PC-9 (cell line): Measurements from ENCODE around the gene RIMBP2. TPM values are rescaled to one million over a fixed set of nuclear protein-coding genes. Genes with fewer than 3 reads are reported as not detected.

Source experiments
- BruUV-seq: library from RNA; stranded (reverse); fragments of 400-500 nt; replicated peaks from 2 replicates; lab custom pipeline; 2021; lab: Mats Ljungman, UMichigan
- CTCF ChIA-PET: fragments of 300-600 bp; sonication (Branson Sonifier 250); formaldehyde crosslinking; loops from one replicate; lab custom pipeline; 2022; ENCODE audit warnings: antibody characterized with exemption; lab: Charles Lee
- POLR2A ChIA-PET: fragments of 300-600 bp; sonication (Branson Sonifier 250); formaldehyde crosslinking; loops from one replicate; lab custom pipeline; 2022; ENCODE audit warnings: antibody characterized with exemption; ENCODE audit not compliant: unreplicated experiment; lab: Charles Lee
- DNase-seq, 2 experiments: peaks; one replicate each; pipeline versions ENCODE4 v3.0.0 to v3.0.0-alpha.2; 2015 to 2022; ENCODE audit warnings: mixed read lengths in 1 of 2
- H2AFZ ChIP-seq: fragments of 200-600 bp; sonication (generic); 2 replicates; pipeline ENCODE4 v1.8.1; 2017; ENCODE audit warnings: antibody characterized with exemption
- H3F3A ChIP-seq: fragments of 200-600 bp; sonication (generic); 2 replicates; pipeline ENCODE4 v1.8.1; 2017; ENCODE audit warnings: antibody characterized with exemption, mild to moderate bottlenecking, low read depth; ENCODE audit not compliant: insufficient read depth
- H3K27ac ChIP-seq: fragments of 200-600 bp; sonication (generic); 2 replicates; pipeline ENCODE4 v1.6.1; 2016; ENCODE audit warnings: mixed run types
- H3K27me3 ChIP-seq: fragments of 200-600 bp; sonication (generic); 2 replicates; pipeline ENCODE4 v1.6.1; 2016; ENCODE audit warnings: low read depth, mixed run types; ENCODE audit not compliant: insufficient read depth
- H3K36me3 ChIP-seq: fragments of 200-600 bp; sonication (generic); 2 replicates; pipeline ENCODE4 v1.6.1; 2016; ENCODE audit warnings: low read depth, mixed run types
- H3K4me1 ChIP-seq: fragments of 200-600 bp; sonication (generic); replicated peaks from 2 replicates; pipeline ENCODE4 v1.6.1; 2016; ENCODE audit warnings: mixed run types; ENCODE audit not compliant: insufficient read depth
- H3K4me2 ChIP-seq: fragments of 200-600 bp; sonication (generic); 2 replicates; pipeline ENCODE4 v1.6.1; 2017; ENCODE audit warnings: mixed run types
- H3K4me3 ChIP-seq: fragments of 200-600 bp; sonication (generic); 2 replicates; pipeline ENCODE4 v1.6.1; 2016; ENCODE audit warnings: mixed run types
- H3K79me2 ChIP-seq: fragments of 200-600 bp; sonication (generic); 2 replicates; pipeline ENCODE4 v1.6.1; 2017; ENCODE audit warnings: low read depth, mixed run types
- H3K9me2 ChIP-seq: fragments of 200-600 bp; sonication (generic); 2 replicates; pipeline ENCODE4 v1.8.1; 2017; ENCODE audit warnings: mild to moderate bottlenecking; ENCODE audit not compliant: insufficient read depth
- H3K9me3 ChIP-seq: fragments of 200-600 bp; sonication (generic); 2 replicates; pipeline ENCODE4 v1.8.1; 2016; ENCODE audit warnings: low read depth; ENCODE audit not compliant: insufficient read depth
- H4K20me1 ChIP-seq: fragments of 200-600 bp; sonication (generic); 2 replicates; pipeline ENCODE4 v1.8.1; 2017; ENCODE audit not compliant: insufficient read depth
- EZH2 ChIP-seq: fragments of 200-600 bp; sonication (generic); IDR thresholded peaks from 2 replicates; pipeline ENCODE4 v1.8.0; 2017; ENCODE audit warnings: antibody characterized with exemption, low read depth
- intact Hi-C: fragments of 100-400 bp; cut with micrococcal nuclease; formaldehyde crosslinking; loops from one replicate; pipeline ENCODE4 v1.10.0; 2022; ENCODE audit not compliant: unreplicated experiment
- total RNA-seq: library from RNA; stranded (reverse); gene quantifications from 2 replicates; pipeline ENCODE4 v1.2.3, GENCODE V29; 2021
- TF ChIP-seq, protein P1 (sequence below): fragments of 200-600 bp; sonication (generic); conservative IDR thresholded peaks from 2 replicates; pipeline ENCODE4 v1.6.1; 2017; ENCODE audit warnings: mixed run types, antibody characterized with exemption, mild to moderate bottlenecking, moderate library complexity

Gene RIMBP2
- total RNA-seq, 1 experiment from 2014 or later: not detected

- Histone ChIP-seq H3F3A (no peaks in the 10 kb centered on the region), H2AFZ (no peak overlapping the region), H3K9me2 (no peaks in the 10 kb centered on the region), H3K36me3 (no peaks in the 10 kb centered on the region), H3K4me1 (no peaks in the 10 kb centered on the region), H3K27ac (no peak overlapping the region), H3K27me3 (peaks cover 93% of the 10 kb centered on the region), H3K4me2 (no peak overlapping the region), H3K9me3 (no peaks in the 10 kb centered on the region), H3K4me3 (no peak overlapping the region), H3K79me2 (no peaks in the 10 kb centered on the region), H4K20me1 (no peaks in the 10 kb centered on the region)
- POLR2A ChIA-PET: no interaction called here
- intact Hi-C loops: no loop called here
- BruUV-seq: no TSS peak
- CTCF ChIA-PET: no interaction called here
- no peak for TF ChIP-seq EZH2
- TF ChIP-seq, protein P1, sequence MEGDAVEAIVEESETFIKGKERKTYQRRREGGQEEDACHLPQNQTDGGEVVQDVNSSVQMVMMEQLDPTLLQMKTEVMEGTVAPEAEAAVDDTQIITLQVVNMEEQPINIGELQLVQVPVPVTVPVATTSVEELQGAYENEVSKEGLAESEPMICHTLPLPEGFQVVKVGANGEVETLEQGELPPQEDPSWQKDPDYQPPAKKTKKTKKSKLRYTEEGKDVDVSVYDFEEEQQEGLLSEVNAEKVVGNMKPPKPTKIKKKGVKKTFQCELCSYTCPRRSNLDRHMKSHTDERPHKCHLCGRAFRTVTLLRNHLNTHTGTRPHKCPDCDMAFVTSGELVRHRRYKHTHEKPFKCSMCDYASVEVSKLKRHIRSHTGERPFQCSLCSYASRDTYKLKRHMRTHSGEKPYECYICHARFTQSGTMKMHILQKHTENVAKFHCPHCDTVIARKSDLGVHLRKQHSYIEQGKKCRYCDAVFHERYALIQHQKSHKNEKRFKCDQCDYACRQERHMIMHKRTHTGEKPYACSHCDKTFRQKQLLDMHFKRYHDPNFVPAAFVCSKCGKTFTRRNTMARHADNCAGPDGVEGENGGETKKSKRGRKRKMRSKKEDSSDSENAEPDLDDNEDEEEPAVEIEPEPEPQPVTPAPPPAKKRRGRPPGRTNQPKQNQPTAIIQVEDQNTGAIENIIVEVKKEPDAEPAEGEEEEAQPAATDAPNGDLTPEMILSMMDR: no peak
- DNase-seq: no peak
Observed at GRCh38 chr12:130706885-130707570, 9.1 kb downstream of the RIMBP2 start.

DNA sequence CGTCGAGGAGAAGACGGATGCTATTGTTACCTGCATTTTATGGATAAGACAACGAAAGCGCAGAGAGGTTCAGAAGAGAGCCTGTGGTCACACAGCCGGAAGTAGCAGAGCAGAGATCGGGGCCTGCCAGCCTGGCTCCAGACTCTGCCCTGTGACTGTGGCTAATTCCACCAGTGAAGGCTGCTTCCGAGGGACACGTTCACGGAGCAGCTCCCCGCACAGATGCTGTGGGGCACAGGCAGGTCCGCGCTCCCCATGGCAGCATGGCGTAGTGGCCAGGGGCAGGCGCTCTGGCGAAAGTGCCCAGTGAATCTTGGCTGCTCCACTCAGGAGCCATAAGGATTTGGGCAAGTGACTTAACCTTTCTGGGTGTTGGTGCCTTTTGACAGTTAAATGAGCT, 9.8 kb downstream of the RIMBP2 start:
- no peak overlapping the region for H2AFZ ChIP-seq
- no peaks in the 10 kb centered on the region for H4K20me1 ChIP-seq
- no peaks in the 10 kb centered on the region for H3K9me2 ChIP-seq
- ChIA-PET POLR2A (no interaction called here), CTCF (no interaction called here)
- H3K4me3 ChIP-seq: no peak overlapping the region
- H3K9me3 ChIP-seq: no peaks in the 10 kb centered on the region
- no peak for DNase-seq
- peaks cover 93% of the 10 kb centered on the region for H3K27me3 ChIP-seq
- H3K36me3 ChIP-seq: no peaks in the 10 kb centered on the region
- H3K4me2 ChIP-seq: no peak overlapping the region
- no TSS peak for BruUV-seq
- no peaks in the 10 kb centered on the region for H3K79me2 ChIP-seq
- H3K27ac ChIP-seq: no peak overlapping the region
- TF ChIP-seq EZH2: no peak
- TF ChIP-seq, protein P1: no peak
- intact Hi-C loops: no loop called here
- H3K4me1 ChIP-seq: no peaks in the 10 kb centered on the region
- H3F3A ChIP-seq: no peaks in the 10 kb centered on the region

DNA sequence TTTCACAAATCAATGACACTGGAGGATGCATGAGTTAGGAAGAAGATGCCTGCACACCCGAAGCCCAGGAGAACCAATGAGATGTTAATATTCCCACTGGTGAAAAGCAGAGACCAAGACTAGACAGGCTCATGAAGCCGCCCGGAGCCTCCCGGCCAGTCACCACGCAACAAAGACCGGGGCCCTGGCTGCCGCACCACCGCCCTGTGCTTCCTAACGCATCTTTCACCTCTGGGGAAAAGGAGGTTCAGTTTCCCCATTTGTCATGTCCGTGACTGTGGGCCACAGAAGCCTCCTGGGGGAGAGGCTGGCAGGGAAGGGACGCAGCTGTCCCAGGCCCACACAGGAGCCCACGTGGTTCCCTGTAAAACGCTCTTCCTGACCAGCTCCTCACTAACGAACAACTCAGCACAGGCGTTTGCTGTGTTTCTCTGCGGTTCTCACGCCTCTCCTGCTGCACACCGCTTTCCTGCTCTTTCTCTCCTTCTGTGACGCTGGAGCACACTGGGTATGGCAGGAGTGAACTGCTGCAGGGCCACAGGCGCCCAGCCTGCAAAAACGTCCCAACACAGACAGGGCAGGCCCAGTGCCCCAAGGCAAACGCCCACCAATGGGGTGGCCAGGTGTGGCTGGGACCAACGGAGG, 10.8 kb downstream of the RIMBP2 start:
- no peak overlapping the region for H2AFZ ChIP-seq
- no peak for DNase-seq
- ChIA-PET POLR2A (no interaction called here), CTCF (no interaction called here)
- BruUV-seq: no TSS peak
- no peaks in the 10 kb centered on the region for H3K9me3 ChIP-seq
- no peaks in the 10 kb centered on the region for H3K79me2 ChIP-seq
- H3K4me2 ChIP-seq: no peak overlapping the region
- no peaks in the 10 kb centered on the region for H3K4me1 ChIP-seq
- H3K4me3 ChIP-seq: no peak overlapping the region
- TF ChIP-seq EZH2: no peak
- TF ChIP-seq, protein P1: no peak
- intact Hi-C loops: no loop called here
- no peaks in the 10 kb centered on the region for H3K9me2 ChIP-seq
- H3K36me3 ChIP-seq: no peaks in the 10 kb centered on the region
- peaks cover 91% of the 10 kb centered on the region for H3K27me3 ChIP-seq
- H3F3A ChIP-seq: no peaks in the 10 kb centered on the region
- no peak overlapping the region for H3K27ac ChIP-seq
- H4K20me1 ChIP-seq: no peaks in the 10 kb centered on the region
